CD4-positive, CD25-positive, alpha-beta regulatory T cell (primary cell): ENCODE data around the gene VAV3. TPM values are rescaled to one million over a fixed set of nuclear protein-coding genes. Genes with fewer than 3 reads are reported as not detected.

Source experiments
- ATAC-seq, 2 donors: fragments of 150-1000 bp; cut with Tn5 transposase; one replicate each; pipeline ENCODE4 v1.10.0; 2021; ENCODE audit warnings: low read depth in 2 of 2, moderate number of reproducible peaks in 2 of 2, moderate library complexity in 1 of 2
- DNase-seq, 3 donors: peaks; one replicate each; pipeline versions ENCODE4 v3.0.0 to v3.0.0-alpha.2; 2012 to 2022; ENCODE audit warnings: mixed read lengths in 1 of 3
- H3K27ac ChIP-seq: one replicate; pipeline ENCODE4 v1.7.0; 2013; ENCODE audit warnings: mild to moderate bottlenecking, low read length; ENCODE audit not compliant: insufficient read depth, poor library complexity, severe bottlenecking
- H3K27me3 ChIP-seq: one replicate; pipeline ENCODE4 v1.7.0; 2013; ENCODE audit warnings: low read length; ENCODE audit not compliant: control insufficient read depth, insufficient read depth
- H3K36me3 ChIP-seq: one replicate; pipeline ENCODE4 v1.7.0; 2013; ENCODE audit warnings: mild to moderate bottlenecking, low read length, moderate library complexity; ENCODE audit not compliant: control insufficient read depth, insufficient read depth
- H3K4me1 ChIP-seq: 2 replicates; pipeline ENCODE4 v1.7.0; 2013; ENCODE audit warnings: mild to moderate bottlenecking, low read length; ENCODE audit not compliant: insufficient read depth, control insufficient read depth, poor library complexity, severe bottlenecking
- H3K4me3 ChIP-seq: one replicate; pipeline ENCODE4 v1.7.0; 2013; ENCODE audit warnings: low read depth, mild to moderate bottlenecking, low read length, moderate library complexity
- H3K9me3 ChIP-seq, 2 experiments: 1 replicate in 1 of 2; 2 replicates in 1 of 2; pipeline ENCODE4 v1.7.0; 2013; ENCODE audit warnings: low read length in 2 of 2, mild to moderate bottlenecking in 1 of 2, moderate library complexity in 1 of 2; ENCODE audit not compliant: control insufficient read depth in 2 of 2
- H3K27ac Mint-ChIP-seq, 3 donors: one replicate each; pipeline ENCODE4 v1.8.0; 2020 to 2022; ENCODE audit warnings: mild to moderate bottlenecking in 3 of 3, mixed read lengths in 3 of 3, moderate library complexity in 2 of 3
- H3K27me3 Mint-ChIP-seq: one replicate; pipeline ENCODE4 v1.8.0; 2022; ENCODE audit warnings: mild to moderate bottlenecking, mixed read lengths
- H3K36me3 Mint-ChIP-seq: one replicate; pipeline ENCODE4 v1.8.0; 2020; ENCODE audit warnings: mixed read lengths
- H3K4me1 Mint-ChIP-seq, 4 donors: one replicate each; pipeline ENCODE4 v1.8.0; 2020 to 2022; ENCODE audit warnings: mixed read lengths in 4 of 4, mild to moderate bottlenecking in 1 of 4
- H3K4me3 Mint-ChIP-seq, 4 donors: one replicate each; pipeline ENCODE4 v1.8.0; 2020 to 2022; ENCODE audit warnings: mild to moderate bottlenecking in 4 of 4, mixed read lengths in 4 of 4, moderate library complexity in 3 of 4
- H3K9me3 Mint-ChIP-seq, 7 donors: one replicate each; pipeline ENCODE4 v1.8.0; 2020 to 2022; ENCODE audit warnings: mixed read lengths in 7 of 7, mild to moderate bottlenecking in 3 of 7, moderate library complexity in 2 of 7
- polyA plus RNA-seq, 4 donors: library from polyadenylated mRNA; unstranded; fragments of 300-500 nt; fragmentation: Illumina TruSeq; gene quantifications; one replicate each; pipeline ENCODE4 v1.2.3, GENCODE V29; 2021
- total RNA-seq: library from RNA; stranded (reverse); gene quantifications from one replicate; pipeline ENCODE4 v1.2.3, GENCODE V29; 2022

VAV3 gene
- total and polyA plus RNA-seq, 5 donors from 2014 or later: 6.2 to 21.5 (median 11.1) TPM

GRCh38 chr1:107966550-107966949 is 1.6 kb upstream of the VAV3 start:
- H3K27ac ChIP-seq: no peak overlapping the region
- no peak for DNase-seq
- peaks cover 27% of the 10 kb centered on the region for H3K4me1 ChIP-seq
- no peak for ATAC-seq
- no peaks in the 10 kb centered on the region for H3K36me3 ChIP-seq
- Mint-ChIP-seq H3K36me3 (no peaks in the 10 kb centered on the region), H3K4me3 (peak overlapping the region; percentile 25 to 91 (median 84)), H3K9me3 (no peaks in the 10 kb centered on the region), H3K27me3 (peaks cover 6% of the 10 kb centered on the region), H3K27ac (no peak overlapping the region), H3K4me1 (peaks cover 9 to 34% (median 18%) of the 10 kb centered on the region in 4 donors)
- H3K4me3 ChIP-seq: no peak overlapping the region
- no peaks in the 10 kb centered on the region for H3K9me3 ChIP-seq
- no peaks in the 10 kb centered on the region for H3K27me3 ChIP-seq

GRCh38 chr1:107964336-107965109 is 457 bp downstream of the VAV3 start:
- Histone ChIP-seq H3K27me3 (no peaks in the 10 kb centered on the region), H3K9me3 (no peaks in the 10 kb centered on the region), H3K36me3 (no peaks in the 10 kb centered on the region), H3K4me1 (peaks cover 27% of the 10 kb centered on the region), H3K4me3 (peak overlapping the region; percentile 98), H3K27ac (peak overlapping the region; percentile 80)
- ATAC-seq: peak; percentile 2 to 8
- Mint-ChIP-seq H3K27ac (peak overlapping the region; percentile 94 to 98 (median 97)), H3K4me3 (peak overlapping the region; percentile 97 to 98 (median 98)), H3K36me3 (no peaks in the 10 kb centered on the region), H3K9me3 (no peaks in the 10 kb centered on the region), H3K27me3 (peaks cover 6% of the 10 kb centered on the region), H3K4me1 (peaks cover 9 to 48% (median 27%) of the 10 kb centered on the region in 4 donors)
- DNase-seq: peak; percentile 13 to 56 (median 28)

- ATAC-seq (peak; percentile 72 to 76), DNase-seq (peak; percentile 25 to 83 (median 66))
- H3K4me3 ChIP-seq: peak overlapping the region; percentile 98
- peak overlapping the region; percentile 80 for H3K27ac ChIP-seq
- H3K27me3 Mint-ChIP-seq: peaks cover 6% of the 10 kb centered on the region
- H3K9me3 ChIP-seq: no peaks in the 10 kb centered on the region
- no peaks in the 10 kb centered on the region for H3K9me3 Mint-ChIP-seq
- H3K4me1 Mint-ChIP-seq: peaks cover 9 to 54% (median 29%) of the 10 kb centered on the region in 4 donors
- no peaks in the 10 kb centered on the region for H3K27me3 ChIP-seq
- H3K4me3 Mint-ChIP-seq: peak overlapping the region; percentile 97 to 98 (median 98)
- peaks cover 27% of the 10 kb centered on the region for H3K4me1 ChIP-seq
- no peaks in the 10 kb centered on the region for H3K36me3 Mint-ChIP-seq
- H3K36me3 ChIP-seq: no peaks in the 10 kb centered on the region
- H3K27ac Mint-ChIP-seq: peak overlapping the region; percentile 94 to 98 (median 97)
These were observed 1.2 kb downstream of the VAV3 start for GRCh38 chr1:107963601-107964335.

GRCh38 chr1:107963008-107963407 is 2.0 kb downstream of the VAV3 start:
- peaks cover 6% of the 10 kb centered on the region for H3K27me3 Mint-ChIP-seq
- no peaks in the 10 kb centered on the region for H3K36me3 ChIP-seq
- peaks cover 27% of the 10 kb centered on the region for H3K4me1 ChIP-seq
- H3K27me3 ChIP-seq: no peaks in the 10 kb centered on the region
- H3K27ac Mint-ChIP-seq: peak overlapping the region; percentile 94 to 98 (median 97)
- H3K36me3 Mint-ChIP-seq: no peaks in the 10 kb centered on the region
- no peaks in the 10 kb centered on the region for H3K9me3 Mint-ChIP-seq
- DNase-seq (peak in 1 of 3 donors; percentile 36), ATAC-seq (no peak)
- H3K9me3 ChIP-seq: no peaks in the 10 kb centered on the region
- H3K4me1 Mint-ChIP-seq: peaks cover 9 to 56% (median 29%) of the 10 kb centered on the region in 4 donors
- peak overlapping the region; percentile 80 for H3K27ac ChIP-seq
- H3K4me3 Mint-ChIP-seq: peak overlapping the region; percentile 97 to 98 (median 98)
- H3K4me3 ChIP-seq: peak overlapping the region; percentile 98

GRCh38 chr1:107954719-107955415 is 10.1 kb downstream of the VAV3 start:
- no peaks in the 10 kb centered on the region for H3K27me3 Mint-ChIP-seq
- no peaks in the 10 kb centered on the region for H3K27me3 ChIP-seq
- peak overlapping the region in 2 of 4 donors; percentile 33 to 45 for H3K4me3 Mint-ChIP-seq
- DNase-seq (no peak), ATAC-seq (no peak)
- peak overlapping the region in 1 of 3 donors; percentile 20 for H3K27ac Mint-ChIP-seq
- H3K27ac ChIP-seq: peak overlapping the region; percentile 57
- H3K9me3 Mint-ChIP-seq: no peaks in the 10 kb centered on the region
- H3K36me3 ChIP-seq: no peaks in the 10 kb centered on the region
- H3K36me3 Mint-ChIP-seq: no peaks in the 10 kb centered on the region
- H3K4me1 ChIP-seq: peaks cover 48% of the 10 kb centered on the region
- no peaks in the 10 kb centered on the region for H3K9me3 ChIP-seq
- no peak overlapping the region for H3K4me3 ChIP-seq
- peaks cover 28 to 49% (median 39%) of the 10 kb centered on the region in 4 donors for H3K4me1 Mint-ChIP-seq

GRCh38 chr1:107954126-107954525 is 10.9 kb downstream of the VAV3 start:
- Histone ChIP-seq H3K9me3 (no peaks in the 10 kb centered on the region), H3K27me3 (no peaks in the 10 kb centered on the region), H3K36me3 (no peaks in the 10 kb centered on the region), H3K4me3 (no peak overlapping the region), H3K4me1 (peaks cover 55% of the 10 kb centered on the region), H3K27ac (peak overlapping the region; percentile 57)
- Mint-ChIP-seq H3K9me3 (no peaks in the 10 kb centered on the region), H3K4me3 (peak overlapping the region in 2 of 4 donors; percentile 38 to 45), H3K27me3 (no peaks in the 10 kb centered on the region), H3K4me1 (peaks cover 33 to 49% (median 40%) of the 10 kb centered on the region in 4 donors), H3K36me3 (no peaks in the 10 kb centered on the region), H3K27ac (peak overlapping the region in 2 of 3 donors; percentile 11 to 39)
- DNase-seq: no peak
- no peak for ATAC-seq

GRCh38 chr1:107953556-107953955 is 11.4 kb downstream of the VAV3 start:
- Histone ChIP-seq H3K27me3 (no peaks in the 10 kb centered on the region), H3K4me3 (peak overlapping the region; percentile 31), H3K27ac (peak overlapping the region; percentile 57), H3K4me1 (peaks cover 55% of the 10 kb centered on the region), H3K9me3 (no peaks in the 10 kb centered on the region), H3K36me3 (no peaks in the 10 kb centered on the region)
- Mint-ChIP-seq H3K27ac (peak overlapping the region in 2 of 3 donors; percentile 50 to 60), H3K9me3 (no peaks in the 10 kb centered on the region), H3K4me1 (peaks cover 33 to 45% (median 40%) of the 10 kb centered on the region in 4 donors), H3K4me3 (peak overlapping the region in 1 of 4 donors; percentile 26), H3K36me3 (no peaks in the 10 kb centered on the region), H3K27me3 (no peaks in the 10 kb centered on the region)
- DNase-seq (no peak), ATAC-seq (no peak)
